HepG2 (cell line): ENCODE measurements around the gene UCN. TPM values are rescaled to one million over a fixed set of nuclear protein-coding genes. Genes with fewer than 3 reads are reported as not detected.
A peak's percentile ranks its signal among the peaks of the same experiment; 100 is the strongest.

Experiments used
- CERS6 ChIP-seq: sonication (generic); formaldehyde crosslinking; IDR thresholded peaks from 2 replicates; pipeline ENCODE4 v1.5.0; 2020; ENCODE audit warnings: missing genetic modification reagents
- ETV6 ChIP-seq: sonication (generic); formaldehyde crosslinking; conservative IDR thresholded peaks from 2 replicates; pipeline ENCODE4 v1.4.0; 2020; ENCODE audit warnings: missing genetic modification reagents
- FOSL2 ChIP-seq: sonication (generic); formaldehyde crosslinking; IDR thresholded peaks from 2 replicates; pipeline ENCODE4 v1.4.0; 2020; ENCODE audit warnings: missing genetic modification reagents
- HNRNPH1 ChIP-seq: fragments of 200-400 bp; formaldehyde crosslinking; optimal IDR thresholded peaks from 2 replicates; pipeline ENCODE3; 2017; ENCODE audit warnings: mild to moderate bottlenecking, low read depth, low read length
- KIAA2018 ChIP-seq: sonication (generic); formaldehyde crosslinking; IDR thresholded peaks from 2 replicates; pipeline ENCODE4 v1.5.0; 2020; ENCODE audit warnings: mild to moderate bottlenecking, missing genetic modification reagents, borderline replicate concordance
- LRRFIP1 ChIP-seq: sonication (generic); formaldehyde crosslinking; conservative IDR thresholded peaks from 2 replicates; pipeline ENCODE4 v1.4.0; 2020; ENCODE audit warnings: missing genetic modification reagents
- MIER2 ChIP-seq: IDR thresholded peaks from 2 replicates; pipeline ENCODE4 v1.6.1; 2016; ENCODE audit warnings: missing biosample characterization, missing genetic modification reagents
- PCBP2 ChIP-seq: fragments of 200-400 bp; formaldehyde crosslinking; optimal IDR thresholded peaks from 2 replicates; pipeline ENCODE3; 2018; ENCODE audit warnings: low read length, low read depth; ENCODE audit not compliant: poor library complexity, severe bottlenecking
- SP4 ChIP-seq: sonication (generic); formaldehyde crosslinking; IDR thresholded peaks from 2 replicates; pipeline ENCODE4 v1.8.1; 2023; ENCODE audit warnings: mild to moderate bottlenecking, missing genetic modification reagents
- TCF12 ChIP-seq, 2 experiments: fragments of 450-650 bp in 1 of 2; sonication (generic) in 1 of 2; formaldehyde crosslinking in 1 of 2; IDR thresholded peaks; 2 replicates each; pipeline versions ENCODE4 v1.6.1 to v1.8.0; 2017 to 2022; ENCODE audit warnings: antibody characterized with exemption in 1 of 2, mild to moderate bottlenecking in 1 of 2, missing genetic modification reagents in 1 of 2, moderate library complexity in 1 of 2
- ZFAT ChIP-seq: sonication (generic); formaldehyde crosslinking; conservative IDR thresholded peaks from 2 replicates; pipeline ENCODE4 v1.8.1; 2023; ENCODE audit warnings: missing genetic modification reagents, inconsistent platforms
- ZFP82 ChIP-seq: sonication (generic); formaldehyde crosslinking; IDR thresholded peaks from 2 replicates; pipeline ENCODE4 v1.5.1; 2020; ENCODE audit warnings: mild to moderate bottlenecking, missing genetic modification reagents, borderline replicate concordance
- ZKSCAN8 ChIP-seq: IDR thresholded peaks from 2 replicates; pipeline ENCODE4 v1.6.1; 2016; ENCODE audit warnings: borderline replicate concordance, missing genetic modification reagents, missing compliant biosample characterization
- ZNF260 ChIP-seq: sonication (generic); formaldehyde crosslinking; IDR thresholded peaks from 2 replicates; pipeline ENCODE4 v1.4.0; 2020; ENCODE audit warnings: missing genetic modification reagents, low read depth, mild to moderate bottlenecking, borderline replicate concordance
- ZNF329 ChIP-seq: sonication (generic); formaldehyde crosslinking; IDR thresholded peaks from 2 replicates; pipeline ENCODE4 v1.9.0; 2021; ENCODE audit warnings: low read depth, mild to moderate bottlenecking, missing genetic modification reagents
- ZNF644 ChIP-seq: IDR thresholded peaks from 2 replicates; pipeline ENCODE4 v1.6.1; 2016; ENCODE audit warnings: low read depth
- polyA plus RNA-seq, 8 experiments: library from polyadenylated mRNA; depleted of rRNA in 3 of 8; stranded (reverse) in 7 of 8; unstranded in 1 of 8; fragments of >200 nt; fragmentation: Illumina TruSeq in 4 of 8; extraction: Trizol in 4 of 8; gene quantifications; 2 replicates each; pipeline versions ENCODE4 v1.2.1 to v1.2.3, GENCODE V29; 2011 to 2016; ENCODE audit warnings: low read depth in 4 of 8, missing spikeins in 1 of 8, mixed read lengths in 1 of 8; ENCODE audit not compliant: insufficient read depth in 1 of 8
- total RNA-seq, 5 experiments: library from RNA; depleted of rRNA; stranded (reverse); fragments of >200 nt; fragmentation: Illumina TruSeq; extraction: Trizol; gene quantifications; 2 replicates each; pipeline ENCODE4 v1.2.3, GENCODE V29; 2016; ENCODE audit warnings: low read depth in 1 of 5

Gene UCN
- total and polyA plus RNA-seq, 2 of the 13 experiments (the other 11 are each of a cell fraction or from before 2014, with no cell fraction given): 1.2 to 2.3 TPM

- TF ChIP-seq TCF12 (IDR thresholded peaks at IDR 0.05) (no peak), TCF12 (CRISPR knock-in tag; IDR thresholded peaks at IDR 0.05) (peak; percentile 10; the same call in 1 of the 2 replicates), ZNF329 (CRISPR knock-in tag) (no peak), HNRNPH1 (no peak), ZKSCAN8 (CRISPR knock-in tag) (no peak), SP4 (CRISPR knock-in tag) (peak; percentile 42; the same call in 1 of the 2 replicates), ZNF644 (0 out of 2 replicates have a peak, but pooled peaks have one; percentile 43), CERS6 (CRISPR knock-in tag) (no peak), ZFP82 (CRISPR knock-in tag) (no peak), ETV6 (CRISPR knock-in tag) (no peak), ZFAT (CRISPR knock-in tag) (no peak), KIAA2018 (no peak), LRRFIP1 (CRISPR knock-in tag) (no peak), MIER2 (CRISPR knock-in tag) (no peak), FOSL2 (CRISPR knock-in tag) (peak; percentile 35), ZNF260 (CRISPR knock-in tag) (no peak), PCBP2 (no peak)
Observed at GRCh38 chr2:27353762-27354596, 45.7 kb upstream of the UCN start (continued).
